ENCODE data around the gene ABCA8. TPM values are rescaled to one million over a fixed set of nuclear protein-coding genes. Genes with fewer than 3 reads are reported as not detected.

Gene ABCA8
- total and polyA plus RNA-seq, 10 of the 15 experiments (the other 5 are each of a cell fraction or from before 2014, with no cell fraction given) = 0.05 to 0.15 TPM; not detected in 8

DNA sequence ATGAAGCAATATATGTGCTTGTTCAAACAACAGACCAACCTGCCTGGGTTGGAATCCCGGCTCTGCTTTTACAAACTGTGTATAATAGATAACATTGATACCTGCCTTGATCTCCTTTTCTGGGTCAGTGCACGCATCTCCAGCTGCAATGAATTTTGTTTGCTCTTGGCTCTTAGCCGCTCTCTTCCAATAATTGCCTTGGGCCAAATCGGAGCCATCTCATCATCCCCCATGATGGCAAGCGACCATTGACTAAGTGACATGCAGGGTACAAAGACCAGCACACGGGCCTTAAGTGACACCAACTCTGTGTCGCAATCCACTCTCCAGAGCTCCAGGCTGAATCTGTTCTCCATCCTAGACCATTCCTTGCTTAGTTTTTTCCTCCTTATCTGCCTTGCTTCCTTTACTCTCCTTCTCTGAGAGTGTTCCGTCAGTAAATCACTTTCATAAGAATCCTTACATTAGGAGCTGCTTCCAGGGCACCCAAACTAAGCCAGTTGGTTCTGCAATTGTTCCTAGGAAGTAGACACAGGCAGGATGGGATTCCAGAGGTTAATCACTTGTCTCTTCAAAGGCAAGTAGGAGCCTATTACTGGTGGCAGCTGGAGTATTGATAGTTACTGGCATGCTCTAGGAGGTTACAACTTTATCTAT is 134.2 kb downstream of the ABCA8 start:
- in situ Hi-C loops (cut with MboI) = no loop called here
- POLR2A ChIA-PET = no interaction called here
- CTCF ChIA-PET = no interaction called here
- FAIRE-seq (no peak), DNase-seq (ENCODE audit: low read depth, low spot score) (no peak), ATAC-seq (no peak)
- Histone ChIP-seq H4K20me1 (ENCODE audit: control insufficient read depth, insufficient read depth) (no peaks in the 10 kb centered on the region), H3K27ac (ENCODE audit: control insufficient read depth, insufficient read depth) (no peak overlapping the region), H3K27me3 (replicated peaks in 1 of 2; ENCODE audit: control insufficient read depth in 2 of 2, insufficient read depth in 2 of 2, low read length in 1 of 2) (no peaks in the 10 kb centered on the region), H3K9me3 (replicated peaks; ENCODE audit: control insufficient read depth, insufficient read depth, low read length) (no peaks in the 10 kb centered on the region), H3K4me3 (no peak overlapping the region), H2AFZ (ENCODE audit: control insufficient read depth, low read depth, low read length) (no peak overlapping the region), H3K4me1 (ENCODE audit: control insufficient read depth, insufficient read depth, low read length) (no peaks in the 10 kb centered on the region), H3K4me2 (ENCODE audit: control insufficient read depth, insufficient read depth) (no peak overlapping the region), H3K9ac (ENCODE audit: control insufficient read depth, insufficient read depth, low read length) (no peak overlapping the region), H3K79me2 (ENCODE audit: control insufficient read depth, insufficient read depth, low read length) (no peaks in the 10 kb centered on the region), H3K36me3 (ENCODE audit: control insufficient read depth in 2 of 2, insufficient read depth in 2 of 2, low read length in 1 of 2) (no peaks in the 10 kb centered on the region)
- no peak for TF ChIP-seq STAT3 (IDR thresholded peaks at IDR 0.05; ENCODE audit: low read depth, low read length)
- 55% methylated on average over 8 of the region's 8 CpGs for WGBS (ENCODE audit: insufficient coverage, insufficient replicate concordance, low lambda C conversion rate, missing lambda C conversion rate)
- BruUV-seq (replicated peaks) = no TSS peak
- intact Hi-C loops (cut with micrococcal nuclease; ENCODE audit: unreplicated experiment) = no loop called here
- RAD21 ChIA-PET (ENCODE audit: unreplicated experiment) = no interaction called here
- SMC1A ChIA-PET (ENCODE audit: uncharacterized antibody, unreplicated experiment) = no interaction called here

- FAIRE-seq = no peak
- in situ Hi-C loops (cut with MboI) = no loop called here
- CTCF ChIA-PET = no interaction called here
Measured at GRCh38 chr17:68820476-68820824, 134.7 kb downstream of the ABCA8 start.

More at GRCh38 chr17:68820476-68820824, 134.7 kb downstream of the ABCA8 start:
- Histone ChIP-seq H3K4me1 (ENCODE audit: control insufficient read depth, insufficient read depth, low read length) (no peaks in the 10 kb centered on the region), H4K20me1 (ENCODE audit: control insufficient read depth, insufficient read depth) (no peaks in the 10 kb centered on the region), H3K4me3 (no peak overlapping the region), H3K79me2 (ENCODE audit: control insufficient read depth, insufficient read depth, low read length) (no peaks in the 10 kb centered on the region), H3K9me3 (replicated peaks; ENCODE audit: control insufficient read depth, insufficient read depth, low read length) (no peaks in the 10 kb centered on the region), H3K36me3 (ENCODE audit: control insufficient read depth in 2 of 2, insufficient read depth in 2 of 2, low read length in 1 of 2) (no peaks in the 10 kb centered on the region), H3K27me3 (replicated peaks in 1 of 2; ENCODE audit: control insufficient read depth in 2 of 2, insufficient read depth in 2 of 2, low read length in 1 of 2) (no peaks in the 10 kb centered on the region), H3K4me2 (ENCODE audit: control insufficient read depth, insufficient read depth) (no peak overlapping the region), H2AFZ (ENCODE audit: control insufficient read depth, low read depth, low read length) (no peak overlapping the region), H3K27ac (ENCODE audit: control insufficient read depth, insufficient read depth) (no peak overlapping the region), H3K9ac (ENCODE audit: control insufficient read depth, insufficient read depth, low read length) (no peak overlapping the region)
- no peak for DNase-seq (ENCODE audit: low read depth, low spot score)
- SMC1A ChIA-PET (ENCODE audit: uncharacterized antibody, unreplicated experiment) = no interaction called here
- intact Hi-C loops (cut with micrococcal nuclease; ENCODE audit: unreplicated experiment) = no loop called here
- TF ChIP-seq RUNX3 (IDR thresholded peaks at IDR 0.05; ENCODE audit: low read length) = no peak
- TF ChIP-seq MYB (IDR thresholded peaks at IDR 0.05; ENCODE audit: borderline replicate concordance, low read depth, low read length) = no peak
- no peak for TF ChIP-seq LARP7 (IDR thresholded peaks at IDR 0.05)
- TF ChIP-seq, protein P1, sequence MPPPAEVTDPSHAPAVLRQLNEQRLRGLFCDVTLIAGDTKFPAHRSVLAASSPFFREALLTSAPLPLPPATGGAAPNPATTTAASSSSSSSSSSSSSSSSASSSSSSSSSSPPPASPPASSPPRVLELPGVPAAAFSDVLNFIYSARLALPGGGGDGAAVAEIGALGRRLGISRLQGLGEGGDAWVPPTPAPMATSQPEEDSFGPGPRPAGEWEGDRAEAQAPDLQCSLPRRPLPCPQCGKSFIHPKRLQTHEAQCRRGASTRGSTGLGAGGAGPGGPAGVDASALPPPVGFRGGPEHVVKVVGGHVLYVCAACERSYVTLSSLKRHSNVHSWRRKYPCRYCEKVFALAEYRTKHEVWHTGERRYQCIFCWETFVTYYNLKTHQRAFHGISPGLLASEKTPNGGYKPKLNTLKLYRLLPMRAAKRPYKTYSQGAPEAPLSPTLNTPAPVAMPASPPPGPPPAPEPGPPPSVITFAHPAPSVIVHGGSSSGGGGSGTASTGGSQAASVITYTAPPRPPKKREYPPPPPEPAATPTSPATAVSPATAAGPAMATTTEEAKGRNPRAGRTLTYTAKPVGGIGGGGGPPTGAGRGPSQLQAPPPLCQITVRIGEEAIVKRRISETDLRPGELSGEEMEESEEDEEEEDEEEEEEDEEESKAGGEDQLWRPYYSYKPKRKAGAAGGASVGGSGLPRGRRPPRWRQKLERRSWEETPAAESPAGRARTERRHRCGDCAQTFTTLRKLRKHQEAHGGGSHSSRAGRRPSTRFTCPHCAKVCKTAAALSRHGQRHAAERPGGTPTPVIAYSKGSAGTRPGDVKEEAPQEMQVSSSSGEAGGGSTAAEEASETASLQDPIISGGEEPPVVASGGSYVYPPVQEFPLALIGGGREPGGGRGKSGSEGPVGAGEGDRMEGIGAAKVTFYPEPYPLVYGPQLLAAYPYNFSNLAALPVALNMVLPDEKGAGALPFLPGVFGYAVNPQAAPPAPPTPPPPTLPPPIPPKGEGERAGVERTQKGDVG (CRISPR knock-in tag; IDR thresholded peaks at IDR 0.05) = no peak
- no peak for TF ChIP-seq MAX (IDR thresholded peaks at IDR 0.05; ENCODE audit: low read depth, low read length)
- no peak for TF ChIP-seq ZNF384 (IDR thresholded peaks at IDR 0.05; ENCODE audit: borderline replicate concordance, low read depth, low read length)
- TF ChIP-seq USF1 (IDR thresholded peaks at IDR 0.05; ENCODE audit: borderline replicate concordance, extremely low read length, insufficient read depth, low read depth, low read length) = no peak
- TF ChIP-seq E2F4 (IDR thresholded peaks at IDR 0.05; ENCODE audit: low read depth, low read length) = no peak
- no TSS peak for BruUV-seq (replicated peaks)
- 77% methylated on average over 5 of the region's 5 CpGs for WGBS (ENCODE audit: insufficient coverage, insufficient replicate concordance, low lambda C conversion rate, missing lambda C conversion rate)
- RAD21 ChIA-PET (ENCODE audit: unreplicated experiment) = no interaction called here
- POLR2A ChIA-PET = no interaction called here
- ATAC-seq = no peak

Data from GM12878 (cell line).